GM19455 (cell line): ENCODE data around the gene PALMD.

ENCODE experiments used
- ATAC-seq: cut with Tn5 transposase; IDR thresholded peaks from one replicate; pipeline ENCODE4 v1.9.1; 2021; ENCODE audit not compliant: unreplicated experiment

The PALMD gene

GRCh38 chr1:99738858-99739465, 93.0 kb downstream of the PALMD start:
- ATAC-seq, result no peak

- no peak for ATAC-seq
Observed at GRCh38 chr1:99740141-99740540, 94.2 kb downstream of the PALMD start.
